NOMO-1 treated with dmso at 0.1 percent for 144 hours (cell line): ENCODE measurements around the gene AMDHD2.
"Not testable (repeated sequence)": the region's sequence is repeated elsewhere in the genome, so short reads cannot be mapped to it uniquely, and the experiment has no call there.

Source experiments
- DNase-seq: peaks from one replicate; lab custom pipeline; 2025; ENCODE audit not compliant: unreplicated experiment; lab: John Stamatoyannopoulos, UW

The AMDHD2 gene

DNA sequence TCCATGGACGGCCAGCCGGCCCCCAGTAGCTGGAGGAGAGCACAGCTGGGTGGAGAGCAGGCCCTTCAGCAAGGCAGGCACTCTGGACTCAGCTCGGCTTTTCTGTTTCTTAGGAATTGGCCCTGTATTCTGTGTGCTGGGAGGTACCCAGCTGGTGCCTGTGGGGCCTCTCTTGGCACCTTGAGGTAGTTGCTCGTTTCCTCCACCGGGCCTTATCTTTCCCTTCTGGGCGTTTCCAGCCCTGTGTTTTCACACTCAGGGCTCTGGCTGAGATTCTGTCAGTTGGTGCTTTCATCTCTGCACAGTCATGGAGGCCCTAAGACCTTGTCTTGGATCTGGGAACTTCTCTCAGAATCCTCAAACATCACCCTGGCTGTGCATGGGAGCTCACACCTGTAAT lies 47.3 kb downstream of the AMDHD2 start:
- DNase-seq = not testable (repeated sequence)

DNA sequence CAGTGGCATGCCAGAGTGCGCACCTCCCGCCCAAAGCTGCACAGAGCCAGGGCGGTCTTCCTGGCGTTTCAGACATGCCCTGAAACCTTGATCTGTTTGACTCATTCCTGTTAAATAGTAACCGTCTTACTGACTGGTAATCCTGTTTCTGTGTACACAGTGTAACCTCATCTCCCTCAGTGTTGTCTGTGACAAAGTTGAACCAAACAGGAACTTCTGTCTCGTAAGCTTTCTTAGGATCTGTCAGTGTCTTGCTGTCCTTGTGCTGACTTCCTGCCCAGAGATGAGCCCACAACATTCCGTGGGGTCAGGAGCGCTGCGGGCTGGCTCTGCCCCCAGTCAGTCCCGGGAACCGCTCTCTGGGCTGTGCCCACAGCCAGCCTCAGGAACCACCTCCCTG lies 48.4 kb downstream of the AMDHD2 start:
- DNase-seq = not testable (repeated sequence)

DNA sequence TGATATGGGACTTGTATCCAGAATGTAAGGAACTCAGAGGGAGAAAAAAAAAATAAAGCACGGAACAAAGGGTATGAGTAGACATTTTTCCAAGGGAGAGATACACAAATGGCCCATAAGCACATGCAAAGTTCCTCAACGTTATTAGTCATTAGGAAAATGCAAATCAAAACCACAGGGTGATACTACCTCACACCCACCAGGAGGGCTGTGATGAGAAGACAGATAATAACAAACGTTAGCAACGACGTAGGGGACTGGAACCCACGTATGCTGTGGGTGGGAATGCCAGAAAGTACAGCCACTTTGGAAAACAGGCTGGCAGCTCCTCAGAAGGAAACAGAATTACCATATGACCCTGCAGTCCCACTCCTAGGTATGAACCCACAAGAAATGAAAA lies 52.5 kb downstream of the AMDHD2 start:
- DNase-seq = not testable (repeated sequence)

DNA sequence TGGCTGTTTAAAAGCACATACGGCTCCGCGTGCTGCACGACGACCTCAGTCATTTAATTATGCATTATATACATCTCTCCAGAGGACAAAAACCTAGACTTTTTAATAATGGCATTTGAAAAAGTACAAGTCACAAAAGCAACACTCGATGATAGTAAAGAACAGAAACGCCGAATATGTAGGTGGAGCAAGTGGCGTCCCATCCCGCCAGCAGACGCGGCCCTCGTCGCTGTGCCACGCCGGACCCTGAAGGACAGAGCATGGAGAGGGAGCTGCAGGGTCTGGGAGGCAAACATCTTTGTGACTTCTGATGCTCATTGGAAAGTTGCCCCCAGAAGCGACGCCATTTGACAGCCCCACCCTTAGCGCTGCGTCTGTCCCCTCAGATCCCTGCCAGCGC lies 55.7 kb downstream of the AMDHD2 start:
- DNase-seq = not testable (repeated sequence)

DNA sequence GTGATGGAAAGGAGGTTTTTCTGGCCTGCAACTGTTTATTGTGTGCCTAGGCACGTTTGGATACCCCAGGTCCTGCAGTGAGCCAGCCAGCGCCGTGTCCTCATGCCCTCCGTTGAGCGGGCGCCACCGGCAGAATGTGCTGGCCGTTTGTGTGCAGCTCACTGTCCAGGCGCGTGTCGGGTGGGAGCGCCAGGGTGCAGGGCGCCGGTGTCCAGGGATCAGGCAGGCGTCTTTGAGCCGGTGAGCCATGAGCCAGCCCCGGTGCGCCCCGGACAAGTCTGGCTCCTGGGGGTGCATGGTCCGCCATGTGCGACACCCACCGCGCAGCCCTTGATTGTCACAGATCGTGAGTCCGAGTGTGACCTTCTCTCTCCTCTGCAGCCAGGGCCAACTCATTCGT lies 56.9 kb downstream of the AMDHD2 start:
- DNase-seq = not testable (repeated sequence)

DNA sequence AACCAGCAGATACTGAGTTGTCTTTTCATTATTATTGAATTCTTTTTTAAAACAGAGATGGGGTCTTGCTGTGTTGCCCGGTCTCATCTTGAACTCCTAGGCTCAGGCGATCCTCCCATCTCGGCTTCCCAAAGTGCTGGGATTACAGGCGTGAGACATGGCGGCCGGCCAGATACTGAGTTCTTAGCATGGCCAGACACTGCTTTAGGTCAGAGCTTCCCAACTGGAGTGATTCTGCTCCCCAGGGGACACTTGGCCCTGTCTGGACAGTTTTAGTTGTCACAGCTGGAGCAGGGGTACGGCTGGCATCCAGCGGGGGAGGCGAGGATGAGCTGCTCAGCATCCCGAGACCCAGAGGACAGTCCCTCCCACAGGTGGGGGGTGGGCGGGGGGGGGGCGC lies 58.7 kb downstream of the AMDHD2 start:
- not testable (repeated sequence) for DNase-seq

DNA sequence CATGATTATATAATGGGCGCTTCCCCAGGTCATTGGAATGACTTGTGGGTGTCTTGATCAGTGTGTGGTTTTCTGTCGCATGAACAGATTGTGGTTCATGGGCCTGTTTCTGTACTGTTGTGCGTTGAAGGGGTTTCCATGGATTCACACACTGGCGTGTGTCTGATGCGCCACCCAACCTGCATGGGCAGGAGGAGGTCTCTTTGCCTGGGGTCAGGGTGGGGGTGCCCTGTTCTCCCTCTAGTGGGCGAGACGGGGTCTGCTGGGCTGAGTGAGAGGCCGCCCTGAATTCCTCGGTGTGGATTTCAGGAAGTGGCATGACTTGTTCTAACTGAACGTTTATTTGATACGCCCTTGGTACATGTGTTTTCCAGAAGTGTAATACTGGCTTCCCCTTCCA lies 60.0 kb downstream of the AMDHD2 start:
- DNase-seq = not testable (repeated sequence)

DNA sequence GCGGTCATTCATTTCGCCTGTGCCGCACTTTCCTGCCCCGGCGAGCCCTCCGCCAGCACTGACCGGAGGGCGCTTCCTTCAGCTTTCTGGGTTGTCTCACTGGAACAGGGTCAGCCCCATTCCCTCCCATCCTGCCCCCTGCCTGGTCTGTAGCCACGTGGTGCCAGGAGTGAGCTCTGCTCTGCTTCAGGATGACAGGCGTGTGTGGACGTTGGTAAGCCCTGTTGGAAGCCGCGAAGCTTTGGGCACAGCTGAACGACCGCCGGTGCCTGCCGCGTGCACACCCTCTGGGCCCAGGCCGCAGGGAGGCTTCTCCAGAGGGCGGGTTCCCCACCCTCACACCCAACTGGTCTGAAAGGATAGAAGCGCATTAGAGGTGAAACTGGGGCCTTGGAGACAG lies 60.6 kb downstream of the AMDHD2 start:
- not testable (repeated sequence) for DNase-seq
